Measurements from ENCODE around the gene M1AP. TPM values are rescaled to one million over a fixed set of nuclear protein-coding genes. Genes with fewer than 3 reads are reported as not detected.

Gene M1AP, protein sequence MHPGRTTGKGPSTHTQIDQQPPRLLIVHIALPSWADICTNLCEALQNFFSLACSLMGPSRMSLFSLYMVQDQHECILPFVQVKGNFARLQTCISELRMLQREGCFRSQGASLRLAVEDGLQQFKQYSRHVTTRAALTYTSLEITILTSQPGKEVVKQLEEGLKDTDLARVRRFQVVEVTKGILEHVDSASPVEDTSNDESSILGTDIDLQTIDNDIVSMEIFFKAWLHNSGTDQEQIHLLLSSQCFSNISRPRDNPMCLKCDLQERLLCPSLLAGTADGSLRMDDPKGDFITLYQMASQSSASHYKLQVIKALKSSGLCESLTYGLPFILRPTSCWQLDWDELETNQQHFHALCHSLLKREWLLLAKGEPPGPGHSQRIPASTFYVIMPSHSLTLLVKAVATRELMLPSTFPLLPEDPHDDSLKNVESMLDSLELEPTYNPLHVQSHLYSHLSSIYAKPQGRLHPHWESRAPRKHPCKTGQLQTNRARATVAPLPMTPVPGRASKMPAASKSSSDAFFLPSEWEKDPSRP
- total RNA-seq: under 1 TPM in 2 of 4 donors, not detected in 2; 0.17 to 0.42 TPM

- H3K27ac ChIP-seq (replicated peaks in 1 of 4): no peak within 1 kb of the TSS
- no peaks in the 10 kb centered on the region for H3K36me3 ChIP-seq
- H3K4me1 ChIP-seq: peaks cover 0 to 6% (median 3%) of the 10 kb centered on the region in 4 donors
- DNase-seq (ENCODE audit: extremely low spot score): no peak
- peak within 1 kb of the TSS; percentile 14 to 24 (median 21) for H3K4me3 ChIP-seq
- peaks cover 0 to 39% (median 16%) of the 10 kb centered on the region in 4 donors for H3K27me3 ChIP-seq
- H3K9me3 ChIP-seq: no peaks in the 10 kb centered on the region
- intact Hi-C loops (cut with DNase I): no loop called here
- no peak for TF ChIP-seq POLR2AphosphoS5 (IDR thresholded peaks at IDR 0.05)
- WGBS: 24% methylated on average over 7 of the region's 45 CpGs
Measured at GRCh38 chr2:74648009-74648443, at the start of gene M1AP. Gene M1AP (minus strand): TSS chr2:74648330. CDS start chr2:74640275, 8,055 bp downstream.

DNA sequence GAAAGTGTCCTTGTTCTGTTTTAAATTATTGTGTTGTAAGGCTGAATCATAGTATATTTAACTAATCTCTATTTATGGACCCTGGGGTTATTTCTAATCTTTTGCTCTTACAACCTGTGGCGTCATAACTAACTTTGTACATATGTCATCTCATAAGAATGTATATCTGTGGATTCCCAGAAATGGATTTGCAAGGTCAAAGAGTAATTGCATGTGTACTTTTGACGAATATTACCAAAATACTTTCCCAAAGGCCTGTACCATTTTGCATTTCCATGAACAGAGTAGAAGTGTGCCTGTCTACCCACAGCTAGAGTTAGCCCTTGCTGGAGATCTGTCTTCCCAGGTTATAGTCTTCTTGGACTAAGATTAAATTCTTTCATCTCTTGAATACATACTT is 48.7 kb upstream of the M1AP start:
- WGBS: 83% methylated on average over 2 of the region's 2 CpGs
- Histone ChIP-seq H3K9me3 (no peaks in the 10 kb centered on the region), H3K36me3 (no peaks in the 10 kb centered on the region), H3K4me3 (no peak overlapping the region), H3K27ac (replicated peaks in 1 of 4) (no peak overlapping the region), H3K4me1 (no peaks in the 10 kb centered on the region), H3K27me3 (no peaks in the 10 kb centered on the region)
- TF ChIP-seq POLR2A (IDR thresholded peaks at IDR 0.05; ENCODE audit: low read depth) (no peak), CTCF (IDR thresholded peaks at IDR 0.05) (no peak), EP300 (IDR thresholded peaks at IDR 0.05) (no peak), POLR2AphosphoS5 (IDR thresholded peaks at IDR 0.05) (no peak)
- intact Hi-C loops (cut with DNase I): no loop called here
- no peak for DNase-seq (ENCODE audit: extremely low spot score)

DNA sequence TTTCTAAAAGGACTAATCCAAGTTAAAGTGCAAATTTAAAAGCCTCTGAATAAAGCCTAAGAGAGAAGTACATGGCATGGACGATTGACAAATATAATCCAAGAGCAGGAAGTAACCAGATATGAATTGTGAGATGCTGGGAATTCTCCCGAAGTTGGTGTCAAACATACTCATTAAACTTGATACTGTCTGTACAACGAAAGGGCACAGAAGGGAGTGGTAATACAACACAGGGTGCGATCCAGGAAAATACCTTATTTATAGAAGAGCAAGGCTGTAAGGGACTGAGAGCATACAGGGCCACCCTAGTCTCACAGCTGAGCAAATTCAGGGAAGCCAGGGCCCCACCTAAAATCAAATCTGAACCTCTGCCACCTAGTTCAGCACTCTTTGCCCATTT is 47.5 kb upstream of the M1AP start:
- Histone ChIP-seq H3K27me3 (no peaks in the 10 kb centered on the region), H3K4me3 (no peak overlapping the region), H3K9me3 (no peaks in the 10 kb centered on the region), H3K36me3 (no peaks in the 10 kb centered on the region), H3K27ac (replicated peaks in 1 of 4) (no peak overlapping the region), H3K4me1 (no peaks in the 10 kb centered on the region)
- 75% methylated on average over 4 of the region's 4 CpGs for WGBS
- DNase-seq (ENCODE audit: extremely low spot score): no peak
- TF ChIP-seq POLR2AphosphoS5 (IDR thresholded peaks at IDR 0.05) (no peak), CTCF (IDR thresholded peaks at IDR 0.05) (no peak), POLR2A (IDR thresholded peaks at IDR 0.05; ENCODE audit: low read depth) (no peak), EP300 (IDR thresholded peaks at IDR 0.05) (no peak)
- intact Hi-C loops (cut with DNase I): no loop called here

- WGBS: 76% methylated on average over 3 of the region's 3 CpGs
- intact Hi-C loops (cut with DNase I): no loop called here
- Histone ChIP-seq H3K4me1 (no peaks in the 10 kb centered on the region), H3K9me3 (no peaks in the 10 kb centered on the region), H3K27me3 (no peaks in the 10 kb centered on the region), H3K27ac (replicated peaks in 1 of 4) (no peak overlapping the region), H3K4me3 (no peak overlapping the region), H3K36me3 (no peaks in the 10 kb centered on the region)
- DNase-seq (ENCODE audit: extremely low spot score): no peak
- TF ChIP-seq CTCF (IDR thresholded peaks at IDR 0.05) (no peak), EP300 (IDR thresholded peaks at IDR 0.05) (no peak), POLR2AphosphoS5 (IDR thresholded peaks at IDR 0.05) (no peak), POLR2A (IDR thresholded peaks at IDR 0.05; ENCODE audit: low read depth) (no peak)
Measured at GRCh38 chr2:74694281-74694680, 46.2 kb upstream of the M1AP start.

DNA sequence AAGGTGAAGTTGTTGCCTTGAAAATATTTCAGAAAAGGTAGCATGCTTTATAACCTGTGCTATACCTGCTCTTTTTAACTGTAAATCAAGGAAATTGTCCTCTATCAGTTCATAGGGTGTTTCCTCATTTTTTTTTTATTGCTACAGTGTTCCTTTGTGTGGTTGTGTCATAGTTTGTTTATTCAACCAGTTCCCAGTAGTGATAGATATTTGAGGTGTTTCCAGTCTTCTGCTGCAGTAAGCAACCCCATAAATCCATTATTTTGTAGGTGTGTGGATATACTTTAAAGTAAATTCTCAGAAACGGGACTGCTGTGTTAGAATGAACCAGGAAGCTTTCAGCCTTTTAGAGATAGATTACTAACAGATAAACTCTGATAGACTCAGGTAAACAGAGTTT is 45.5 kb upstream of the M1AP start:
- H3K27me3 ChIP-seq: no peaks in the 10 kb centered on the region
- no peaks in the 10 kb centered on the region for H3K36me3 ChIP-seq
- no peak overlapping the region for H3K4me3 ChIP-seq
- no peak overlapping the region for H3K27ac ChIP-seq (replicated peaks in 1 of 4)
- H3K4me1 ChIP-seq: no peaks in the 10 kb centered on the region
- TF ChIP-seq POLR2A (IDR thresholded peaks at IDR 0.05; ENCODE audit: low read depth) (no peak), EP300 (IDR thresholded peaks at IDR 0.05) (no peak), POLR2AphosphoS5 (IDR thresholded peaks at IDR 0.05) (no peak), CTCF (IDR thresholded peaks at IDR 0.05) (no peak)
- 43% methylated on average over 1 of the region's 1 CpG for WGBS
- DNase-seq (ENCODE audit: extremely low spot score): no peak
- intact Hi-C loops (cut with DNase I): no loop called here
- no peaks in the 10 kb centered on the region for H3K9me3 ChIP-seq

Data from esophagus muscularis mucosa (tissue), 4 donors.